ENCODE results near the gene CTSV.
"Not testable (repeated sequence)": the region's sequence is repeated elsewhere in the genome, so short reads cannot be mapped to it uniquely, and the experiment has no call there.

Gene CTSV

DNA sequence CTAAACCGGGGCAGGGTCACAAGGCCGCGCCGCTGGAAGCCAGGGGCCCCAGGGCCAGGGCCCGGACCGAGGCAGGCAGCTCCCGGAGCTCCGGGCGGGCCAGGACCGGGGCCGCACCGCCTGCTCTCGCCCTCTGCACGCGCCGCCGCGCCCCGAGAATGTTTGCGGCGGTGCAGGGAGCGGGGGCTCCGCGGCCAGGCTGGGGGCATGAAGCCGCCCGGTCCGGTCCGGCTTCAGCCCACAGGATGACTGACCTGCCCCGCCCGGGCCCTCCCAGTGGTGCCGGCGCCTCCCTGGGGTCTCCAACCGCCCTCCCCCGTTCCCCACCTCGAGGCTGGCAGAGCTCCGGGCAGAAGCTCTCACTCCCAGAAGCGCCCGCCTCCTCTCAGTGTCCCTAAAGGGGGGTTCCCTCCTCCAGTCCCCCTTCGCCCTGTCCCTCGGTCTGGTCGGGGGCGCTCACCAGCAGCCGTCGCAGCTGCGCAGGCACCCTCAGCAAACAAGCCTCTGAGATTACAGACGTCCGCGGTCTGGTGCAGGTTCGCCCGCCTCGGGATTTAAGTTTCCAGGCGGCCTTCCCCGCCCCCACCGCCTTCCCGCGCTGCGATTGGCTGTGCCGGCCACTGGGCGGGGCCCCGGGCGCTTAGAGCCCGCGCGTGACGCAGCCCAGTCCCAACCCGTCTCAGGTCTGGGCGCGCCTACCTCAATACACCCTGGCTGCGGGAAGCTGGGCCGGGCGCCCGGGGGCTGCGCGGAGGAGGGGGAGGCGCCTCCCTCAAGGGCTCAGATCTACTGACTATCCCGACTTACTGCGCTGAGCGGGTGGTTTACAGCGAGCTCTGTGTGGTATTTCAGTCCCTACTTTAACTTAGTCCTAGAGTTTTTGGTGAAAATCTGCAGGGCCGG, at the start of gene CTSV:
TSS of gene CTSV (minus strand) at position 532 of the 903 bp plus-strand sequence. CDS start 1,099 bp downstream, outside the sequence.
- peak; percentile 83 for DNase-seq

GRCh38 chr9:97087668-97088215, 48.8 kb upstream of the CTSV start:
- not testable (repeated sequence) for DNase-seq

GRCh38 chr9:97084562-97084991, 45.6 kb upstream of the CTSV start:
- DNase-seq: not testable (repeated sequence)

DNA sequence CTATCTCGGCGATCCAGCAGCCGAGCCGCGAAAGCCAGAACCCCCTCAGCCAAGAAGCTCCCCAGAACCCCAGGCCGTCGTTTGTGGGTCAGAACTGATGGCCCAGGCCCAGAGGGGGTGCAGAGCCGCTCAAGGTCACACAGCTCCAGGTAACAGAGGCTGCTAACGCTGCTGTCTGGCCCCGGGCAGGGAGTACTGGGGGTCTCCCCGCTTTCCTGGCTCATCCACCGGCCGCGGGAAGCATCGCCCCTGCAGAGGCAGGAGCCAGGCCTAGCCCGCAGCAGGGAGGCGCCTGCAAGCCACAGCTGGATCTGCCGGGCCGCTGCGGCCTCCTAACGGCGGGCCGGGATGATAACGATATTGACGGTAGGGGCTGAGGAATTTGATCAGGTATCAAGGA, 39.4 kb upstream of the CTSV start:
- no peak for DNase-seq

- no peak for DNase-seq
Measured at GRCh38 chr9:97077452-97078295, 38.7 kb upstream of the CTSV start.

- not testable (repeated sequence) for DNase-seq
Measured at GRCh38 chr9:97076731-97077451, 37.9 kb upstream of the CTSV start.

DNA sequence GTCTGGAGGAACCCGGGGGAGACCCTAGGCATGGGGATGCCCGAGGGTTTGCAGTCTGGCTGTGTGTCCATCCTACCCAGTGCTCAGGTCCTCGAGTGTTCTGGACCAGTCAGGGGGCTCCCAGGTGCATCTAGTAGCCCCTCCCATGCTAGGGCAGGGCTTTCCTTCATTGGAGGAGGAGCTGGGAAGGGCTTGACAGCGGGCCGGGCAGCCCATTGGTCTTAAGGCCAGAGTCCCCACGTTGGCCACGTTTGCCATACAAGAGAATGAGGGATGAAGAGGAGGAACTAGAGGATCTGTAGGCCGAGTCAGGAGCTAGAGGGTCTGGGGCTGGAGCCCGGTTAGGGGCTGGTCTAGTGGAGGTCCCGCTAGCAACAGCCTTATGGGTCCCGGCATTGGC, 37.3 kb upstream of the CTSV start:
- no peak for DNase-seq

DNA sequence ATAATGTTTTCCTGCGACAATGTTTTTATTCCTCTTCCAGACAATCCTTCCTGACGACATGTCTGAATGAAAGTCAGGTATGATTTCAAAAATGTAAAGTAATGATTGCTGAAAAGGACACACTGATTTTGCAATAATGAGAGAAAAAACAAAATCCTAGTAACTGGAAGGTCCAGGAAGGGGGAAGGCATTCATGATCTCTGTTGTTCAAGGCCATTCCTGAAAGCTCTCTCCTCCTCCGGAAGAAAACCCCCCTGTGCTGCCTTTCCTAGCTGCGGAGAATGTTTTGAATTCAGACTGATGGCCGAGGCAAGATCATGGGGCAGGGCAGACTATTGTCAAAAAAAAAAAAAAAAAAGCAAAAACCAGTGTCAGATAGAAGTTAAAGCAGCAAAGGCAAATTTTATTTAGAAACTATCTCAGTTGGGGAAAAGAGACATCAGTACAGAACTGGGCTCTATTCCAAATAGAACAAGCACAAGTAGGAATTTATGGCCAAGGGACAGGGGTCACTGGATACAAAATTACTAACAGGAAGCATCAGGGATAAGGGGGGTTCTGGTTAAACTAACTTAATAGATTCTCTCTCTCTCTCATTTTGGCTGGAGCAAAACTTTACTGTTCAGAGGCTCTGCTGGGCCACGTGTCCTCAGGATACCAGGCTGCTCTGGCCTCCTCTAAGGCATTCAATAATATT, 36.5 kb upstream of the CTSV start:
- no peak for DNase-seq

DNA sequence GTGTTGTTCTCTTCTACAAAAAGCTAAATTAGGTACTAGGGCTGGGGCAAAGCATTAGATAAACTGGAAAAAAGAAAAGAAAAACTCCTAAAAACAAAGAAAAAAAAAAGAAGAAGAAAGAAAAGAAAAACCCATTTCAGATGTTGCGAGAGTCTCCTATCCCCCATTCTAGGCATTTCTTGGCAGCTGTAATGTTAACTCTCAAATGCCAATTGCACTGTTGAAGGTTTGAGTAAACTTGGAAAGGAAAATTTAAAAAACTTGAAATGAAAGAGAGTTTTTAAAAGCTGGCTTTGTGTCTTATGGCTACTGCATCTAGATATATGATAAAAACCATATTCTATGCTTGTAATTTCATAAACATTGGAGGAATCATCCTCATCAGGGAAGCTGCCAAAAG, 34.6 kb upstream of the CTSV start:
- DNase-seq: no peak

GRCh38 chr9:97072285-97072776, 33.4 kb upstream of the CTSV start:
- DNase-seq: no peak

DNA sequence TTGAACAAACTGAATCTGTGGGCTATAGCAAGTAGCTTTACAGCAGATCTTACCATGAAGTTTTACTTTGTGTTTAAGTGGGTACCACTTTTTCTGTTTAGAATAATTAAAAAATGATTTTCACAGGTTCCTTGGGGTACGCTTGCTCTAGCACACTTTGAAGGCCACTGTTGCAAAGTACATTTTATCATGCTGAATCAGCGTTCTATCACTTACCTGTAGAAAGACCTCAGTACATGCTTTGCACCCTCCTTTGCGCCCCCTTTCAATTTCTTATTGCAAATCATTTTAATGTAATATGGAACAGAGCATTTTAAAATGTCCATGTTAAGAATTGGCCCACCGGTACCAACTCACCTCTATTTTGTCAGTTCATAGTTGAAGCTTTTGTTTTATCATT, 31.4 kb upstream of the CTSV start:
- not testable (repeated sequence) for DNase-seq

- no peak for DNase-seq
Measured at GRCh38 chr9:97067490-97067889, 28.5 kb upstream of the CTSV start.

DNA sequence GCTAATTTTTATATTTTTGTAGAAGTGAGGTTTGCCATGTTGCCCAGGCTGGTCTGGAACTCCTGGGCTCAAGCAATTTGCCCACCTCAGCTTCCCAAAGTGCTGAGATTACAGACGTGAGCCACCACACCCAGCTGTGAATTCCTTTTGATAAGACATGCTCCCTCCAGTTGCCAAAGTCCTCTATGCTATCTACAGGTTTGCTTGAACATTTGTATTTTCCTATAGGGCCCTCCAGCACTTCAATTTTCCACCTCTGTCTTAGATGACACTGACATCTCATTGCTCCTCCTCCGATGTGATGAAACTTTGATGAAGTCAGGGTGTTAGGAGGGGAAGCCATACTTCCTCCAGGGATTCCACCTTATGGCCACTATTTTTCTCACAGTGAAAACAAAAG, 25.2 kb upstream of the CTSV start:
- peak; percentile 4 for DNase-seq

DNA sequence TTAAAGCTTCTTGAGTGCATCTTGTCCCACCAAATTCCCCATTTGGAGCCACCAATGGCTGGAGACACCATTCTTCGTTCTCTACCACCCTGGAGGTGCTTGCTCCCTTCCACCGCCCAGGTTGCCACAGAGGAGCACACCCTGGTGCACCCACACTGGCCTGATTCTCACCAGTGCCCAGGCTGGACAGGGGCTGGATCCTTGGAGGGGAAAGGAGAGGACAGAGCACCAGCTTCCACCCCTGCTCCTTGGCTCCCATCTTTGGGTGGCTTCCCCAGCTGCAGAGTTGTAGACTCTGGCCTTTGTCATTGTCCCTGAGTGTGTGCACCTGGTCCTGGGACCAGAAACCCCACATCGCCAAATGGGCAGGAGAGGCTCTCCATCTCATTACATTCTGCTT, 21.9 kb upstream of the CTSV start:
- DNase-seq: no peak

- DNase-seq: no peak
Measured at GRCh38 chr9:97059626-97060025, 20.7 kb upstream of the CTSV start.

DNA sequence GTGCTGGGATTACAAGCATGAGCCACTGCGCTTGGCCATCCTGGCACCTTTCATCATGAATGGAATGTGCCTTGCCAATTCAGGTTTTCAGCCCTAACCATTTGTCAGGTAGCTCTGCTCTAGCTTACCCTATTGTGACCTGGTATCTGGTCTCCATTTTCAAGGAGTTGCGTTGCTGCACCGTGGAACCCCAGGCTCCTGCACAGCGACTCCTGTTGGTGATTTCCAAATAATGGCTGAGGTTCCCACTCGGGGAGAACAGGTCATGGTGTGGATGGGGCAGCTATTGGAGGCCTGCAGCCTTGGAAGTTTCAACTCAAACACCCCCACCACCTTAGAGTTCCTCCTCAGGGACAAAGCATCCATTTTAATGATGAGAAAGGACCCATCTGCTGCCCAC, 18.7 kb upstream of the CTSV start:
- DNase-seq: no peak

GRCh38 chr9:97055891-97056290, 16.9 kb upstream of the CTSV start:
- DNase-seq: not testable (repeated sequence)

GRCh38 chr9:97053717-97054116, 14.8 kb upstream of the CTSV start:
- no peak for DNase-seq

- no peak for DNase-seq
Measured at GRCh38 chr9:97052735-97053134, 13.8 kb upstream of the CTSV start.

- DNase-seq: no peak
Measured at GRCh38 chr9:97046228-97046627, 7.3 kb upstream of the CTSV start.

- DNase-seq: no peak
Measured at GRCh38 chr9:97045300-97045699, 6.4 kb upstream of the CTSV start.

DNA sequence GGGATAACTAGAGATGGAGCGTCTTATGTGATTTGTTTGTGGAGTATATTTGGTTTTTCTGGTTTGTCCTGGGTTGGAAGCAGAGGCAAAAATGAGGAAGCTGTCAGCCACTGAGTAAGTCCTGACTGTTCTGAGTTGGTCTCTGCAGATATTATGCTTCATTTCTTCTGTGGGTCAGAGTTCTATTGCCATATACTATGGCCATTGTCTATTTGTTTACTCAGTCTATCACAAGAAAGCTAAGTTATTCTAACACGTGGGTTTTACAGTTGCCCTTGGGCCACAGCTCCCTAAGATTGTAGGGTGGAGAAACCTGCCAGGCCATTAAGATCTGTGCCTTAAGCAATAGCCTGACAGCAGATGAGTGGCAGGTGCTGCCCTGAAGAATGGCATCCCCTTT, 3.0 kb upstream of the CTSV start:
- peak; percentile 19 for DNase-seq

Measured in inflammatory macrophage treated with lipopolysaccharide for 4 hours (primary cell).